HL-60 (cell line): ENCODE measurements around the gene DOCK6.

ENCODE experiments used
- GABPA ChIP-seq: IDR thresholded peaks from 2 replicates; pipeline ENCODE4 v1.6.1; 2012; ENCODE audit warnings: low read depth
- POLR2AphosphoS5 ChIP-seq: IDR thresholded peaks from 2 replicates; pipeline ENCODE4 v1.6.1; 2012; ENCODE audit warnings: low read depth
- REST ChIP-seq: IDR thresholded peaks from 2 replicates; pipeline ENCODE4 v1.6.1; 2012; ENCODE audit warnings: low read depth; ENCODE audit not compliant: insufficient replicate concordance
- SPI1 ChIP-seq: IDR thresholded peaks from 2 replicates; pipeline ENCODE4 v1.6.1; 2012; ENCODE audit warnings: low read depth, mild to moderate bottlenecking, borderline replicate concordance
- TF ChIP-seq, protein P1 (sequence below): IDR thresholded peaks from one replicate; pipeline ENCODE4 v1.5.1; 2011; ENCODE audit warnings: low read length, control low read depth, inconsistent platforms; ENCODE audit not compliant: insufficient read depth

DNA sequence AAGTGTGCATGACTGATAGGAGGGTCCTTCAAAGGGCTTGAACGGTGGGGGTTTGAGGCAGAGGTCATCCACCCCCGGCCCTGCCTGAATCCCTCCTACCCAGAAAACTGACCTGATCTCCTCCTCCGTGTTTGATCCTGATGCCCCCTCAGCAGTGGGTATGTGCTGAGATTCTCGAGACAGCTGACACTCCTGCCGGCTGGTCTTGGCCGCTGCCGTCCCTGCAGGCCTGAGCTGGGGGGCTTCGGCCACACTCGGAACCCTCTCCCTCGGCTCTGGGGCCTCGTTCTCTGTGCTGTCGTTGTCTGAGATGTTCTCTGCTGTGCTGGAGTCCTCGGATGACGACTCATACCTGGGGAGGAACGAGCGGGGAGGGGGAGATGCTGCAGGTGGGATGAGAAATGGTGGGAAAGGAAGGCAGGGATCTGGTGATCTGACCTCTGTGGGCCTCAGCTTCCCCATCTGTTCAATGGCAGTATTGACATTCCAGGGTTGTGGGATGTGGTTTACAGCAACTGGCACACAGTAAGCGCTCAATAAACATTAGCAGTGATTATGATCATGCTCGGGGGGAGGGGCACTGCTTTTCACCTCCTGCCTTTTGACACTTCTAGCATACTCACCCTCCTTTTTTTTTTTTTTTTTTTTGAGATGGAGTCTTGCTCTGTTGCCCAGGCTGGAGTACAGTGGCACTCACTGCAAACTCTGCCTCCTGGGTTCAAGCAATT, 85.7 kb downstream of the DOCK6 start:
- TF ChIP-seq REST (no peak), POLR2AphosphoS5 (no peak), GABPA (no peak), SPI1 (no peak)
- TF ChIP-seq, protein P1, sequence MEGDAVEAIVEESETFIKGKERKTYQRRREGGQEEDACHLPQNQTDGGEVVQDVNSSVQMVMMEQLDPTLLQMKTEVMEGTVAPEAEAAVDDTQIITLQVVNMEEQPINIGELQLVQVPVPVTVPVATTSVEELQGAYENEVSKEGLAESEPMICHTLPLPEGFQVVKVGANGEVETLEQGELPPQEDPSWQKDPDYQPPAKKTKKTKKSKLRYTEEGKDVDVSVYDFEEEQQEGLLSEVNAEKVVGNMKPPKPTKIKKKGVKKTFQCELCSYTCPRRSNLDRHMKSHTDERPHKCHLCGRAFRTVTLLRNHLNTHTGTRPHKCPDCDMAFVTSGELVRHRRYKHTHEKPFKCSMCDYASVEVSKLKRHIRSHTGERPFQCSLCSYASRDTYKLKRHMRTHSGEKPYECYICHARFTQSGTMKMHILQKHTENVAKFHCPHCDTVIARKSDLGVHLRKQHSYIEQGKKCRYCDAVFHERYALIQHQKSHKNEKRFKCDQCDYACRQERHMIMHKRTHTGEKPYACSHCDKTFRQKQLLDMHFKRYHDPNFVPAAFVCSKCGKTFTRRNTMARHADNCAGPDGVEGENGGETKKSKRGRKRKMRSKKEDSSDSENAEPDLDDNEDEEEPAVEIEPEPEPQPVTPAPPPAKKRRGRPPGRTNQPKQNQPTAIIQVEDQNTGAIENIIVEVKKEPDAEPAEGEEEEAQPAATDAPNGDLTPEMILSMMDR: no peak
